GM12891 (cell line): ENCODE results near the gene ZNF555.

ENCODE experiments used
- POLR2A ChIP-seq: IDR thresholded peaks from 2 replicates; pipeline ENCODE4 v1.6.1; 2011; ENCODE audit warnings: low read depth, low read length, control low read depth
- POLR2AphosphoS5 ChIP-seq: IDR thresholded peaks from 2 replicates; pipeline ENCODE4 v1.6.1; 2011; ENCODE audit warnings: low read depth, low read length, control low read depth

GRCh38 chr19:2883686-2884439 is 42.6 kb downstream of the ZNF555 start:
- no peak for TF ChIP-seq POLR2A
- TF ChIP-seq POLR2AphosphoS5, result no peak
